Mucosa of stomach (tissue), 1 donor: Measurements from ENCODE around the gene NFAM1.

Experiments used
- H3K27me3 ChIP-seq: one replicate; pipeline ENCODE4 v1.7.0; 2013; ENCODE audit warnings: mild to moderate bottlenecking, low read length; ENCODE audit not compliant: control insufficient read depth, insufficient read depth
- H3K36me3 ChIP-seq: one replicate; pipeline ENCODE4 v1.7.0; 2013; ENCODE audit warnings: low read length; ENCODE audit not compliant: control insufficient read depth, insufficient read depth
- H3K4me1 ChIP-seq: one replicate; pipeline ENCODE4 v1.7.0; 2013; ENCODE audit warnings: mild to moderate bottlenecking, low read length; ENCODE audit not compliant: control insufficient read depth, insufficient read depth
- H3K4me3 ChIP-seq: one replicate; pipeline ENCODE4 v1.7.0; 2013; ENCODE audit warnings: low read length
- H3K9ac ChIP-seq: one replicate; pipeline ENCODE4 v1.7.0; 2013; ENCODE audit warnings: mild to moderate bottlenecking, low read length, moderate library complexity
- H3K9me3 ChIP-seq: one replicate; pipeline ENCODE4 v1.7.0; 2013; ENCODE audit warnings: mild to moderate bottlenecking, low read length, moderate library complexity; ENCODE audit not compliant: control insufficient read depth
- donor health status: Pancreatic carcinoma.

NFAM1 gene

DNA sequence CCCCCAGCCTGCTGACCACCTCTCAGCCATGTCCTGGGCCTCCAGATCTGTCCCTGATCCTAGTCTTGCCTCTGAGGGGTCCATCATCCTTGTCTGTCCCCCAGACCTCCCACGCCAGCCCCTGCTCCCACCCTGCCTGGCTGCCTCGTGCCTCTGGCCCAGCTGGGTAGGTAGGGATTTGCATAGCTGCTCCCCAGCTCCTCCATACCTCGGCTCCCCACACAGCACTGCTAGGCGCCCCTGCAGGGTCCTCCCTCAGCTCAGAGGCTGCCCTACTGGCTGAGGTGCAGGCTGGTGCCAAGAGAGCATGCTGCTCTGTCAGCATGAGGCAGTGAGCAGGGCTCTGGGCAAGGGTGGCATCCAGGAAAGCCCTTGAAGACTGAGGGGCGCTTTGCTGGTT is 47.7 kb downstream of the NFAM1 start:
- no peak overlapping the region for H3K4me3 ChIP-seq
- no peak overlapping the region for H3K9ac ChIP-seq
- no peaks in the 10 kb centered on the region for H3K9me3 ChIP-seq
- H3K27me3 ChIP-seq: peaks cover 4% of the 10 kb centered on the region
- no peaks in the 10 kb centered on the region for H3K4me1 ChIP-seq
- no peaks in the 10 kb centered on the region for H3K36me3 ChIP-seq

DNA sequence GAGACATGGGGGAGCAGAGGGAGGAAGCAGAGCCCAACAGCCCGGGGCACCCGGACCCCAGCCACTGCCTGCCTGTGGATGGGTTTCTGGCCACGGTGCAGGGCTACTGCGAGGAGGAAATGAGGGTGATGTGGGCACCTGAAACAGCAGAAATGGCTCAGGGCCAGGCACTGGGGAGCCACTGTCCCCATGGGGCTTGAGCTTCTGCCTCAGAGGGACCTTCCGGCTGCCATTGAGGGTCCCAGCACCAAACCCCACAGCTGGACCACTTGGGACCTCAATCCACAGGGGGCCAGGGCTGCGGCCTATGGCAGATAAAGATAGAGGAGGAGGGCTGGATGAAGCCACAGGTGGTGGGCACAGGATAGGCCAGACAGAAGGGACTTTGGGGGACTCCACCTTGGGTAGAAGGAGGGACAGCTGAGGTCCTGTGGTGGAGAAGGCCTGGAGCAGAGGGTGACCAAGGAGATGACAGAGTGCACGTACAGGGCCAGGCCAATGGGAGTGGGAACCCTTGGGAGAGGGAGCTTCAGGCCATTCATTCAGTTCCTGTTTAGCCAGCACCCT is 48.3 kb downstream of the NFAM1 start:
- peaks cover 4% of the 10 kb centered on the region for H3K27me3 ChIP-seq

GRCh38 chr22:42383287-42383686 is 48.9 kb downstream of the NFAM1 start:
- no peak overlapping the region for H3K9ac ChIP-seq
- H3K36me3 ChIP-seq: no peaks in the 10 kb centered on the region
- no peaks in the 10 kb centered on the region for H3K4me1 ChIP-seq
- H3K4me3 ChIP-seq: no peak overlapping the region
- no peaks in the 10 kb centered on the region for H3K9me3 ChIP-seq
- peaks cover 4% of the 10 kb centered on the region for H3K27me3 ChIP-seq

More for the DNA sequence above, 48.3 kb downstream of the NFAM1 start:
- Histone ChIP-seq H3K4me1 (no peaks in the 10 kb centered on the region), H3K9me3 (no peaks in the 10 kb centered on the region), H3K4me3 (no peak overlapping the region), H3K9ac (no peak overlapping the region), H3K36me3 (no peaks in the 10 kb centered on the region)

- no peaks in the 10 kb centered on the region for H3K9me3 ChIP-seq
- no peaks in the 10 kb centered on the region for H3K27me3 ChIP-seq
- H3K9ac ChIP-seq: no peak overlapping the region
- H3K4me3 ChIP-seq: no peak overlapping the region
- no peaks in the 10 kb centered on the region for H3K36me3 ChIP-seq
- no peaks in the 10 kb centered on the region for H3K4me1 ChIP-seq
Measured at GRCh38 chr22:42380769-42381551, 51.2 kb downstream of the NFAM1 start.

GRCh38 chr22:42379966-42380537 is 52.2 kb downstream of the NFAM1 start:
- no peaks in the 10 kb centered on the region for H3K36me3 ChIP-seq
- H3K4me1 ChIP-seq: no peaks in the 10 kb centered on the region
- H3K27me3 ChIP-seq: no peaks in the 10 kb centered on the region
- H3K9ac ChIP-seq: no peak overlapping the region
- H3K9me3 ChIP-seq: no peaks in the 10 kb centered on the region
- no peak overlapping the region for H3K4me3 ChIP-seq

GRCh38 chr22:42376711-42377554 is 55.3 kb downstream of the NFAM1 start:
- Histone ChIP-seq H3K27me3 (no peaks in the 10 kb centered on the region), H3K4me3 (no peak overlapping the region), H3K36me3 (no peaks in the 10 kb centered on the region), H3K4me1 (no peaks in the 10 kb centered on the region), H3K9me3 (no peaks in the 10 kb centered on the region), H3K9ac (no peak overlapping the region)

GRCh38 chr22:42375982-42376381 is 56.2 kb downstream of the NFAM1 start:
- no peak overlapping the region for H3K9ac ChIP-seq
- no peak overlapping the region for H3K4me3 ChIP-seq
- H3K27me3 ChIP-seq: no peaks in the 10 kb centered on the region
- no peaks in the 10 kb centered on the region for H3K36me3 ChIP-seq
- H3K9me3 ChIP-seq: no peaks in the 10 kb centered on the region
- H3K4me1 ChIP-seq: no peaks in the 10 kb centered on the region

DNA sequence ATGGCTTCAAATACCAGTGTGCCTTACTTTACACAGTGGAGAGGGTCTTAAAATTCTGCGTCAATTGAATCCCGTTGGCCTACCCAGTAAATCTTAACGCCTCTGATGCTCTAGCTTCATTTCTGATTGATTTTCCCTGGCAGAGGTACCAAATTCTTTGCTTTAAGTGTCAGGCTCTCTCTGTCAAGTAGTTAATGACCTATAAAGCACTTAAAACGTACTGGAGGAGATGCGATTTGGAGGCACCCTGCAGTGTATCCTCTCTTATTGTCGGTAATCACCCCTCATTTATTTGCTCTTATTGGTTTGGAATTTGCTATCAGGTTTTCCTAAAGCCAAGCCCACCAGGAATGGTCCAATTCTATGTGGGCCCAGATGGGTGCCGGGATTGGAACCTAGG is 59.2 kb downstream of the NFAM1 start:
- H3K9ac ChIP-seq: no peak overlapping the region
- no peak overlapping the region for H3K4me3 ChIP-seq
- no peaks in the 10 kb centered on the region for H3K9me3 ChIP-seq
- no peaks in the 10 kb centered on the region for H3K36me3 ChIP-seq
- H3K27me3 ChIP-seq: peaks cover 8% of the 10 kb centered on the region
- H3K4me1 ChIP-seq: peaks cover 14% of the 10 kb centered on the region

- Histone ChIP-seq H3K27me3 (peaks cover 22% of the 10 kb centered on the region), H3K9me3 (no peaks in the 10 kb centered on the region), H3K4me3 (no peak overlapping the region), H3K4me1 (peaks cover 26% of the 10 kb centered on the region), H3K9ac (no peak overlapping the region), H3K36me3 (no peaks in the 10 kb centered on the region)
Measured at GRCh38 chr22:42371501-42371900, 60.7 kb downstream of the NFAM1 start.

GRCh38 chr22:42371099-42371498 is 61.1 kb downstream of the NFAM1 start:
- Histone ChIP-seq H3K36me3 (no peaks in the 10 kb centered on the region), H3K27me3 (peaks cover 25% of the 10 kb centered on the region), H3K4me1 (peaks cover 26% of the 10 kb centered on the region), H3K9me3 (no peaks in the 10 kb centered on the region), H3K9ac (no peak overlapping the region), H3K4me3 (no peak overlapping the region)

GRCh38 chr22:42369250-42370041 is 62.8 kb downstream of the NFAM1 start:
- H3K4me3 ChIP-seq: peak overlapping the region; percentile 94
- H3K9me3 ChIP-seq: no peaks in the 10 kb centered on the region
- peaks cover 35% of the 10 kb centered on the region for H3K4me1 ChIP-seq

More at GRCh38 chr22:42369250-42370041, 62.8 kb downstream of the NFAM1 start:
- H3K36me3 ChIP-seq: no peaks in the 10 kb centered on the region
- peak overlapping the region; percentile 46 for H3K9ac ChIP-seq
- H3K27me3 ChIP-seq: peaks cover 25% of the 10 kb centered on the region
